Sigmoid colon (tissue), 4 donors: ENCODE results near the gene KCTD17.

Source experiments
- CTCF ChIP-seq, 4 experiments: fragments of 450-650 bp in 3 of 4; fragments of 200-600 bp in 1 of 4; IDR thresholded peaks; one replicate each; pipeline ENCODE4 v1.5.1; 2016 to 2019; ENCODE audit warnings: antibody characterized with exemption in 4 of 4, mild to moderate bottlenecking in 3 of 4, moderate library complexity in 2 of 4
- EP300 ChIP-seq, 4 donors: sonication (generic); formaldehyde crosslinking; IDR thresholded peaks; one replicate each; pipeline ENCODE4 v1.6.1; 2017; ENCODE audit warnings: antibody characterized with exemption in 4 of 4
- POLR2A ChIP-seq, 2 donors: fragments of 450-650 bp; IDR thresholded peaks; one replicate each; pipeline ENCODE4 v1.6.1; 2016; ENCODE audit warnings: antibody characterized with exemption in 2 of 2, mild to moderate bottlenecking in 2 of 2, moderate library complexity in 2 of 2
- POLR2AphosphoS5 ChIP-seq, 4 donors: sonication (generic); formaldehyde crosslinking; IDR thresholded peaks; one replicate each; pipeline ENCODE4 v1.6.1; 2017; ENCODE audit warnings: antibody characterized with exemption in 4 of 4

- no peak for TF ChIP-seq CTCF (IDR thresholded peaks at IDR 0.05)
- no peak for TF ChIP-seq EP300 (IDR thresholded peaks at IDR 0.05)
- TF ChIP-seq POLR2AphosphoS5 (IDR thresholded peaks at IDR 0.05), result no peak
- no peak for TF ChIP-seq POLR2A (IDR thresholded peaks at IDR 0.05)
Observed at GRCh38 chr22:37062376-37062675, 10.8 kb downstream of the KCTD17 start.
